ENCODE data around the gene TUBB2B. TPM values are rescaled to one million over a fixed set of nuclear protein-coding genes. Genes with fewer than 3 reads are reported as not detected.

TUBB2B gene
- total RNA-seq, 4 donors from 2014 or later = 1.0 to 3.4 (median 2.5) TPM

DNA sequence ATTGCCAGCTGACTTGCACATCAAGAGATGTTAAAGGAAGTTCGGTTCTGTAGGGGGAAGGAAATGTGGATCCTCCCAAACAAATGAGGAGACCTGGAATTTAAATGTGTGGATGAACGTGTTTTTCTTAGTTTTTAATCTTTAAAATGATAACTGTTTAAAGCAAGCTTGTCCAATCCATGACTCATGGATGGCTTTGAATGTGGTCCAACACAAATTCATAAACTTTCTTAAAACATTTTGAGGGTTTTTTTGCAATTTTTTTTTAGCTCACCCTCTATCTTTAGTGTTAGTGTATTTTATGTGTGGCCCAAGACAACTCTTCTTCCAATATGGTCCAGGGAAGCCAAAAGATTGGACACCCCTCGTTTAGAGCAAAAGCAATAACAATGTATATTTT, 12.6 kb downstream of the TUBB2B start:
- TF ChIP-seq, protein P1, sequence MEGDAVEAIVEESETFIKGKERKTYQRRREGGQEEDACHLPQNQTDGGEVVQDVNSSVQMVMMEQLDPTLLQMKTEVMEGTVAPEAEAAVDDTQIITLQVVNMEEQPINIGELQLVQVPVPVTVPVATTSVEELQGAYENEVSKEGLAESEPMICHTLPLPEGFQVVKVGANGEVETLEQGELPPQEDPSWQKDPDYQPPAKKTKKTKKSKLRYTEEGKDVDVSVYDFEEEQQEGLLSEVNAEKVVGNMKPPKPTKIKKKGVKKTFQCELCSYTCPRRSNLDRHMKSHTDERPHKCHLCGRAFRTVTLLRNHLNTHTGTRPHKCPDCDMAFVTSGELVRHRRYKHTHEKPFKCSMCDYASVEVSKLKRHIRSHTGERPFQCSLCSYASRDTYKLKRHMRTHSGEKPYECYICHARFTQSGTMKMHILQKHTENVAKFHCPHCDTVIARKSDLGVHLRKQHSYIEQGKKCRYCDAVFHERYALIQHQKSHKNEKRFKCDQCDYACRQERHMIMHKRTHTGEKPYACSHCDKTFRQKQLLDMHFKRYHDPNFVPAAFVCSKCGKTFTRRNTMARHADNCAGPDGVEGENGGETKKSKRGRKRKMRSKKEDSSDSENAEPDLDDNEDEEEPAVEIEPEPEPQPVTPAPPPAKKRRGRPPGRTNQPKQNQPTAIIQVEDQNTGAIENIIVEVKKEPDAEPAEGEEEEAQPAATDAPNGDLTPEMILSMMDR (IDR thresholded peaks at IDR 0.05; ENCODE audit: low read depth) = no peak

DNA sequence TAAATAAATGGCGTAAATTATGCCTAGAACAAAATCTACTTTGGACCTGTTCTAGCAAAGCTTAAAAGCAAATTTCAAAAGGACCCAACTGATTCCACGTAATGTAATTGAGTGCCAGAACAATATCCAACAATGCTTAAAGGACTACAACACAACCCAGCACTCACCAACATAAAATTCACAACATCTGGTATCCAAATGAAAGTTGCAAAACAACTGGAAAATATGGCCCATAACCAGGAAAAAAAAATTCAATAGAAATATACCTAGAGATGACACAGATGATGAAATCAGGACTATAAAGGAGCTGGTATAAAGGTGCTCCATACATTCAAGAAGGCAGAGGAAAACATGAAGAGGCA, 14.1 kb downstream of the TUBB2B start:
- TF ChIP-seq, protein P1 (IDR thresholded peaks at IDR 0.05; ENCODE audit: low read depth) = no peak

DNA sequence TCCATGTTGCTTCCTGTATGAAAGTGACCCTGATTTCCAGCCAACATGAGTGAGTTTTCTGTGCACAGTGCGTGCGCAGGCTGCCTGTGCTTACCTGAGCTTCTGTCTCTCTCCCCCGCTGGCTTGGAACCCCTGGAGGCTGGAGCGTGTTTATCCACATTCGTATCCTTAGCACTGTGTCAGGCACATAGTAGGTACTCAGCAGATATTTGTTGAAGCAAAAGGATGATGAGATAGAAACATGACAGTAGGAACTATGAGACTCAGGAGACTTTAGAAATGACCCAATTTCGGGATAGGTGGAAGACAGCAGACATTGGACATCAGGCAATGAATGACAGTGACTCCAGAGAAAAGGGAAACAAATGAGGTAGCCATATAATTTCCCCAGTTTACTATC, 15.2 kb downstream of the TUBB2B start:
- TF ChIP-seq, protein P1 (IDR thresholded peaks at IDR 0.05; ENCODE audit: low read depth) = no peak

DNA sequence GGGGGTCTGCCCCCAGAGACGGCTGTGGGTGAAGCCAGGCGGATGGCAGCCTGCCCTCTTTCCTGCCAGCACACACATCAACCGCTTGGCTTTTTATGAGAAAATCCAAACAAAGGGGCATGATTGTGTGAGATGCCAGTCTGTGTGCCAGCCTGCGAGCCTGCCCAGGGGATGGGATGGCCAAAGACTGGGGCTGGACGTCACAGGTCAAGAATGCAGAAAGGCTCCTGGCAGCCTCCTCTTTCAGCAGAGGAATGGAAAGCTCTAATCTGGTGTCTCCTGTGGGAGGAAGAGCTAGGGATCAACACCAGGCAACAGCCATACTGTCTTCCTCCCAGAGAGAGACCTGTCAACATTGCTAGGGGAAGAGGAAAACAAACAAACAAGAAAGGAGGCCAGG, 15.8 kb downstream of the TUBB2B start:
- TF ChIP-seq, protein P1 (IDR thresholded peaks at IDR 0.05; ENCODE audit: low read depth) = no peak

DNA sequence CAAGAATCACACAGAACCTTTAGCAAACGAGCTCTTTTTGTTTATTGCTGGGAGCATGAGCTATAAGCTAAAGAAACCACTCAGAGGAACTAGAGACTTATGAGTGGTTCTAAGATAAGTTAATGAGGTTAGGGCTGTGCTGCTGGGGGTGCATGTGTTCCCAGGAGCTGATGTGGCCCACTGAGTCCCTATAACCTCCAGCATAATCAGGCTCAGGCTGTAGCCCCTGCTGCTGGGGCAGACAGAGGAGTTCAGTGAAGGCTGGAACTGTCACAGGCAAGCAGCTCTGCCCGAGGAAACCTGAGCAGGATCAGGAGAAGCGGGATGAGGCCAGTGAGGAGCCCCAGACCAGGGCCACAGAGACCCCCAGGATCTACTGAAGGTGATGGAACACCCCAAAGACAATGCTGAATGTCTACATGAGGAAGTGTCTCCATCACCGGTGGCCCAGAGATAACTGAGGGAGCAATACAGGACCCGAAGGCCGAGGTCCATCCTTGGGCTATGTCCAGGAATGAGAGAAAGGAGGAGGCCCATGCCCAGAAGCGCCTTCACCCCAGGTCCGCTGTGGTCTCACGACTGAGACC, 17.3 kb downstream of the TUBB2B start:
- TF ChIP-seq, protein P1 (IDR thresholded peaks at IDR 0.05; ENCODE audit: low read depth) = no peak

DNA sequence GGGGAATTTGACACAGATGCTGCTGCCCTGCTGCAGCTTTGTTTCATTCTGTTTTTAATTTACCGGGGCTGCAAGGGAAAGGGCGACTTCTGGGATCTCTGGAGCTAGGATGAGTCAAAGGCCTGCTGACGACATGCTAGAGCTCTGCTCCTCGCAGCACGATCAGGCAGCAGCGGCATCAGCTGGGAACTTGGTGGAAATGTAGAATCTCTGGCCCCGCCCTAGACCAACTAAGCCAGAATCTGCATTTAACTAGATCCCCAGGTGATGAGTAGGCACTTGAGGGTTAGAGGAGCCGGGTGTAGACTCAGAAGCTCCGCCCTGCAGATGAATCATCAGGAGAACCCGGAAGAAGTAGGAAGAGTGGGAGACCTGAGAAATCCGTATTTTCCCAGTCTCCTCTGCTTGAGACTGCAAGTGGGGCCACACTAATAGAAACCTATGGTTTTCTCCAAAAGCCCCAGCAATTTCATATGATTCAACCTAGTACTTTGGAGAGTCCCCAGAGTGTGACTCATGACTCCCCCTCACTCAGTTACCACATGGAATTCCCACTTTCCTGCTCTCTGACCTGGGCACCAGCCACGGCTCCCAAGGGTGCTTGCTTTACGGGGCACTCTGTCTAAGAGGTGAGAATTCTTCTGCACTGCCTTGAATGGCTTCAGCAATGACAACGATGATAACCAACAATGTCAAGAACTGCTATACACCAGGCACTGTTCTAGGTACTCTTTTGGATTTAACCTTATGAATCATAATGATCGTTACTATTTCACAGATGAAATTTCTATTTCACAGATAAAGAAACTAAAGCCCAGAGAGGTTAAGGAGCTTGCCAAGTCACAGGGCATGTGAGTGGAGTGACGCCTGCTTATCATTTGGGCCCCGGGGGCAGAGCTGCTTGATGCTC, 18.1 kb downstream of the TUBB2B start:
- TF ChIP-seq, protein P1 (IDR thresholded peaks at IDR 0.05; ENCODE audit: low read depth) = no peak

DNA sequence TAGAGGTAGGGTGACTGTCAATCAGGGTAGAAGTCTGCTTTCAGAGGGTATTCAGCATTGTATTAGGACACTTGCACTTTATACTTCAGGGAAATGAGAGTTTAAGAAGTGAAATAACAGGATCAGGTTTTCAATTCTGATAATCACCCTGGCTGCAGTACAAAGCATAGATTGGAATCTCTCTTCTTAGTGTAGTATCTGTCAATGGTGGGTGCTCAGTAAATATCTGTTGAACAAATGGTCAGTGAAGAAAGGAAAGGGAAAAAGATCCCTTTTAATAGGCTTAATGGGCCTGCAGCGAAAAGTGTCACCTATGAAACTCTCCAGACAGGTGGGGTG, 18.7 kb downstream of the TUBB2B start:
- TF ChIP-seq, protein P1 (IDR thresholded peaks at IDR 0.05; ENCODE audit: low read depth) = no peak
